Tibial artery (tissue), 4 donors: Measurements from ENCODE around the gene PRRC2B.
"Not testable (repeated sequence)": the region's sequence is repeated elsewhere in the genome, so short reads cannot be mapped to it uniquely, and the experiment has no call there.

Experiments
- DNase-seq, 2 donors: peaks; one replicate each; pipeline ENCODE4 v3.0.0-alpha.2; 2019
- H3K27ac ChIP-seq, 2 donors: fragments of 200-600 bp; sonication (generic) in 1 of 2; 1 replicate in 1 of 2; 2 replicates in 1 of 2; pipeline ENCODE4 v1.5.1; 2018 to 2019; ENCODE audit warnings: mild to moderate bottlenecking in 1 of 2
- H3K27me3 ChIP-seq, 2 donors: fragments of 200-600 bp; sonication (generic) in 1 of 2; one replicate each; pipeline versions ENCODE4 v1.5.1 to v1.6.0; 2016 to 2019
- H3K36me3 ChIP-seq, 3 donors: fragments of 200-600 bp; sonication (generic) in 2 of 3; one replicate each; pipeline ENCODE4 v1.5.1; 2016 to 2019; ENCODE audit warnings: mild to moderate bottlenecking in 2 of 3
- H3K4me1 ChIP-seq, 4 donors: fragments of 200-600 bp; sonication (generic) in 2 of 4; 1 replicate in 3 of 4; 2 replicates in 1 of 4; pipeline ENCODE4 v1.5.1; 2016 to 2019
- H3K4me3 ChIP-seq, 2 donors: fragments of 200-600 bp; sonication (generic) in 1 of 2; 1 replicate in 1 of 2; 2 replicates in 1 of 2; pipeline ENCODE4 v1.5.1; 2018 to 2019; ENCODE audit warnings: mild to moderate bottlenecking in 2 of 2
- H3K9me3 ChIP-seq, 3 donors: fragments of 200-600 bp; sonication (generic) in 1 of 3; one replicate each; pipeline ENCODE4 v1.5.1; 2016 to 2019
- intact Hi-C: fragments of 100-400 bp; cut with DNase I; formaldehyde crosslinking; loops from one replicate; pipeline ENCODE4 v1.15.0; 2023; ENCODE audit warnings: low total_unique reads
- TF ChIP-seq, protein P1 (sequence below), 2 experiments: fragments of 200-600 bp in 1 of 2; fragments of 450-650 bp in 1 of 2; IDR thresholded peaks; one replicate each; pipeline ENCODE4 v1.5.1; 2017 to 2019; ENCODE audit warnings: antibody characterized with exemption in 2 of 2, mild to moderate bottlenecking in 1 of 2, moderate library complexity in 1 of 2

PRRC2B gene

DNA sequence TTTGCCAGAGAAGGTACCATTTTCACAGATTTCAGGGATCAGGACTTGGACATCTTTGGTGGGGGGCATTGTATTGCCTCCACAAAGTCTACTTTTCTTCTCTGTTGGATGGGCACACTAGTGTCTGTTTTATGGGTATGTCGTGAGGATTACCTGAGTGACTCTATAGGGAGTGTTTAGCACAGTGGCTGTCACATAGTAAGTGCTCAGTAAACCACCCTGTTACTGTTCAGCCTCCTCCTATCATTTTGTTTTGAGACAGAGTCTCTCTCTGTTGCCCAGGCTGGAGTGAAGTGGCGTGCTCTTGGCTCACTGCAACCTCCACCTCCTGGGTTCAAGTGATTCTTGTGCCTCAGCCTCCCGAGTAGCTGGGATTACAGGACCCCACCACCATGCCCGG, 2.4 kb upstream of the PRRC2B start:
- Histone ChIP-seq H3K36me3 (no peaks in the 10 kb centered on the region), H3K27ac (no peak overlapping the region), H3K4me1 (peaks cover 0 to 20% (median 12%) of the 10 kb centered on the region in 4 donors), H3K27me3 (no peaks in the 10 kb centered on the region), H3K9me3 (no peaks in the 10 kb centered on the region), H3K4me3 (no peak overlapping the region)
- no peak for DNase-seq
- intact Hi-C loops = no loop called here
- TF ChIP-seq, protein P1, sequence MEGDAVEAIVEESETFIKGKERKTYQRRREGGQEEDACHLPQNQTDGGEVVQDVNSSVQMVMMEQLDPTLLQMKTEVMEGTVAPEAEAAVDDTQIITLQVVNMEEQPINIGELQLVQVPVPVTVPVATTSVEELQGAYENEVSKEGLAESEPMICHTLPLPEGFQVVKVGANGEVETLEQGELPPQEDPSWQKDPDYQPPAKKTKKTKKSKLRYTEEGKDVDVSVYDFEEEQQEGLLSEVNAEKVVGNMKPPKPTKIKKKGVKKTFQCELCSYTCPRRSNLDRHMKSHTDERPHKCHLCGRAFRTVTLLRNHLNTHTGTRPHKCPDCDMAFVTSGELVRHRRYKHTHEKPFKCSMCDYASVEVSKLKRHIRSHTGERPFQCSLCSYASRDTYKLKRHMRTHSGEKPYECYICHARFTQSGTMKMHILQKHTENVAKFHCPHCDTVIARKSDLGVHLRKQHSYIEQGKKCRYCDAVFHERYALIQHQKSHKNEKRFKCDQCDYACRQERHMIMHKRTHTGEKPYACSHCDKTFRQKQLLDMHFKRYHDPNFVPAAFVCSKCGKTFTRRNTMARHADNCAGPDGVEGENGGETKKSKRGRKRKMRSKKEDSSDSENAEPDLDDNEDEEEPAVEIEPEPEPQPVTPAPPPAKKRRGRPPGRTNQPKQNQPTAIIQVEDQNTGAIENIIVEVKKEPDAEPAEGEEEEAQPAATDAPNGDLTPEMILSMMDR (IDR thresholded peaks at IDR 0.05) = no peak

DNA sequence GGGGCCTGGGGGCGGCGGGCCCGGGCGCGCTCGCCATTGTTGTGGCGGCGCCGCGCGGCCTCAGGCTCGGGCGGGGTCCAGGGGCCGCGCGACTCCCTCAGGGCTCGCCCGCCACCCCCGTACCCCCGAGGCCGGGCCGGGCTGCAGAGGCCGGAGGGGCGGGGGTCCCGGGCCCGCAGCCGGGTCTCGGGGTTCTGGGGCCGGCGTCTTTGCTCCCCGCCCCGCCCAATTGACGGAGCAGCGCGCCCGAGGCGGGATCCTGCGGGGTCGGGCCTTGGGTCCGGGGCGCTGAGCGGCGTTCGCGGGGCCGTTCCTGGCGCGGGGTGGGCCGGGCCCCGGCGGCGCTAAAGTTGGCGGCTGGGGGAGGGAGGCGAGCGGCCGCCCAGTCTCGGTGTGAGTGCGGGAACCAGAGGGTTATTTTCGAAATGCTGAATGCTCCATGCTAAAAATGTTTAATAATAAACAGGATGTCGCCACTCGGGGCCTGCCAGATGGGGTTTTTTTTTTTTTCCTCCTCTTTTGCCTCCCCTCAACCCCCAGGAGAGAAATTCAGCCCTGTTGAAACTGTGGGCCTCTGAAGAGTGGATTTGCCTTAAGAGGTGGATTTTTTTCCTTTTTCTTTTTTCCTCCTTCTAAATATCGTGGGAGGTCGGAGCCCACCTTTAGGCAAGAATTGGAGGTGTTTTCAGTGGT, 724 bp downstream of the PRRC2B start:
- H3K4me3 ChIP-seq = peak overlapping the region; percentile 83 to 86
- TF ChIP-seq, protein P1 (IDR thresholded peaks at IDR 0.05) = no peak
- H3K27me3 ChIP-seq = no peaks in the 10 kb centered on the region
- intact Hi-C loops = no loop called here
- H3K36me3 ChIP-seq = no peaks in the 10 kb centered on the region
- no peaks in the 10 kb centered on the region for H3K9me3 ChIP-seq
- DNase-seq = peak; percentile 51 to 78
- H3K4me1 ChIP-seq = peaks cover 5 to 51% (median 41%) of the 10 kb centered on the region in 4 donors
- peak overlapping the region; percentile 95 to 99 for H3K27ac ChIP-seq

DNA sequence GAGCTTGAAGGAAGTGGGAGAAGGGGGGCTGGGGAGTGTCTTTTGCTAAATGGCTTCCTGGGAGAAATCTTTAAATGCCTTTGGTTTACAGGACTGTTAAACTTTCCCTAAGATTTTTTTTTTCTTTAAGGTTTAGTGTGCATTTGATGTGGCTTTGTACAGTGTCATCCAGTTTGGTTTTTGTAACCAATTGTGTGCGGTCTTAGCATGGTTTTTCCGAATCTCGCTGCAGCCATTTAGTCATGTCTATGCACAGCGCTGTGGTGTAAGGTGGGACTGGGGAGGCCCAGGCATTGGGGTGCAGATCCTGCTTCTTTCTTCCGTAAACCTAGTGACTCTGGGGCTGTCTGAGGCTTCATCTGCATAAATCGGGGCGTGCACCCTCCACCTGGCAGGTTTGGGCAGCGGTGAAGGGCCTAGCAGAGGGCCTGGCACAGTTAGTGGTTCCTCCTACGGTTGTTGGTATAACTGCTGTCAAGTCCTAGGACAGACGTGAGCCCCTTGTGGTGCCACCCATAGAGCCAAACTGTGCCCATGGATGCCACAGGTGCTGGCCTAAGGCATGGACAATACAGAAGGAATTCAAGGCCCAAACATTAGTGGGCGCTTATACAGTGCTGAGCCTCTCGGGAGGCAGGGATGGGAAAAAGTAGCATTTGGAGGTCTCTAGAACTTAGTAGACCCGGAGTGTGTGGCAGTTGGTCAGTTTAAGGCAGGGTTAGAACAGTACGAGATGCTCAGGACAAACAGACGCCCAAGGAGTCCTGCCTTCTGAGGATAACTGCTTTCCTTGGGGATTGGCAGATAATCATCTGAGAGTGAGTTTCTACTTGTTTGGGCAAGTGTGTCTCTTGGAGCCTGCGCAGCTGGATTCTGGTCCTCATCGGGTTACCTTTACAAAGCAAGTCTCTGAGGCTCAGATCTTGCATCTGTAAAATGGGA, 1.5 kb downstream of the PRRC2B start:
- no peak for DNase-seq
- H3K4me1 ChIP-seq = peaks cover 5 to 58% (median 48%) of the 10 kb centered on the region in 4 donors
- no peaks in the 10 kb centered on the region for H3K27me3 ChIP-seq
- H3K4me3 ChIP-seq = peak overlapping the region; percentile 83 to 86
- intact Hi-C loops = no loop called here
- no peaks in the 10 kb centered on the region for H3K9me3 ChIP-seq
- H3K27ac ChIP-seq = peak overlapping the region; percentile 95 to 99
- no peaks in the 10 kb centered on the region for H3K36me3 ChIP-seq
- TF ChIP-seq, protein P1 (IDR thresholded peaks at IDR 0.05) = no peak

DNA sequence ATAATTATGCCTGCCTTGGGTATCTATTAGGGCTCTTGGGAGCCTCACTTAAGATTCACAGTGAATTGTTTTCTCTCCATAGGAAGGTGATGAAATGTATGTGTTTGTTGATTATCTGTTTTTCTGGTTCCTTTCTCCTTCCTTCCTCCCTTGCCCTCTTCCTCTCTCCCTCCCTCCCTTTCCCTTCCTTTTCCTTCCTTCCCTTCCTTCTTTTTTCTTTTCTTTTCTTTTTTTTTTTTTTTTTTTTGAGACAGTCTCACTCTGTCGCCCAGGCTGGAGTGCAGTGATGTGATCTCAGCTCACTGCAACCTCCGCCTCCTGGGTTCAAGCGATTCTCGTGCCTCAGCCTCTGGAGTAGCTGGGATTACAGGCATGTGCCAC, 2.2 kb downstream of the PRRC2B start:
- peak overlapping the region; percentile 83 to 86 for H3K4me3 ChIP-seq
- H3K27me3 ChIP-seq, DNase-seq, intact Hi-C loops, H3K36me3 ChIP-seq, H3K9me3 ChIP-seq: not testable (repeated sequence)
- peak overlapping the region; percentile 95 to 99 for H3K27ac ChIP-seq
- peaks cover 5 to 65% (median 55%) of the 10 kb centered on the region in 4 donors for H3K4me1 ChIP-seq

DNA sequence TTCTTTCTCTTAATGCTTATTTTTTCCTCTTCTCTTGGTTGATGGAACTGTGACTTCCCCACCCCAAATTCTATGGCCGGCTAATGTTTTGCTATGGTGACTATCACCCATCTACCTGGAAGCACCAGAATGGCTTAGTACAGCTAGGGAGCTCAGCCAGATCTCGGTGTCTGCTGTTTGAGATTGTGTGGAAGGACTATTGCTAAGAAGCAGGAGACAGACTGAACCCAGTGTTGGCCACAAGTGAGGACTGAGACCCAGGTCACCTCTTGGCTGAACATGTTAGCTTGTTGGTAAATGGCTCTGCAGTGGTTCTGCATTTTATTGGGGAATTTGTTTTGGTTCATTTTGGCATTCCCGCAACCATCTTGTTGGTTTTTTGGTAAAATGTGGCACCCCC, 2.7 kb downstream of the PRRC2B start:
- Histone ChIP-seq H3K4me1 (peaks cover 5 to 70% (median 59%) of the 10 kb centered on the region in 4 donors), H3K27ac (peak overlapping the region; percentile 95 to 99), H3K4me3 (peak overlapping the region; percentile 83 to 86), H3K36me3 (no peaks in the 10 kb centered on the region), H3K9me3 (no peaks in the 10 kb centered on the region), H3K27me3 (no peaks in the 10 kb centered on the region)
- intact Hi-C loops = no loop called here
- no peak for DNase-seq
- TF ChIP-seq, protein P1 (IDR thresholded peaks at IDR 0.05) = no peak
